ENCODE results near the gene CALHM5. TPM values are rescaled to one million over a fixed set of nuclear protein-coding genes. Genes with fewer than 3 reads are reported as not detected.

CALHM5 gene
- total RNA-seq, 1 experiment from 2014 or later = 0.05 TPM

DNA sequence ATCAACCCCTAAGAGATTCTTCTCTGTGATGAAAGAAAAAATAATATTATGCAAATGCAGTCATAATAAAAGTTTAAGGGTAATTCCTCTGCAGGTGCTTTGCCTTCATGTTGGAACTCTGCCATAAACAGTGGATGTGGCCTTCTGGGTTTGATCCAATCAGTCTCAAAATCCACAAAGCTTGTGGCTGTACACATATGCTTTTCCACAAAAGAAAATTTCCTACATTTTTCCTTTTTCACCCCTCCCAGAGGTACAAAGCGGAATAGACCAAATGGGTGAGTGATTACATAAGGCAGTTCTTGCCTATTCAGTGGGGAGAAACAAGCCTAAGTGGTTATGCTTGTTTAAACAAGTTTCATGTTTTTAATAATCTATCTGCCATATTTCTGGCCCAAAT, 16.7 kb downstream of the CALHM5 start (continued):
- TF ChIP-seq ZBTB33 (IDR thresholded peaks at IDR 0.05; ENCODE audit: extremely low read depth, insufficient replicate concordance, low read length) = no peak
- no peak for TF ChIP-seq POLR2A (IDR thresholded peaks at IDR 0.05; ENCODE audit: borderline replicate concordance, extremely low read depth, insufficient read depth, insufficient read length)
- TF ChIP-seq RAD21 (IDR thresholded peaks at IDR 0.05; ENCODE audit: low read depth) = no peak
- no peak for TF ChIP-seq CBX3 (IDR thresholded peaks at IDR 0.05; ENCODE audit: low read depth)
- TF ChIP-seq YY1 (IDR thresholded peaks at IDR 0.05; ENCODE audit: extremely low read depth, insufficient replicate concordance, low read depth, low read length) = no peak
- TF ChIP-seq CEBPB (IDR thresholded peaks at IDR 0.05; ENCODE audit: low read depth) = no peak
- TF ChIP-seq, protein P1, sequence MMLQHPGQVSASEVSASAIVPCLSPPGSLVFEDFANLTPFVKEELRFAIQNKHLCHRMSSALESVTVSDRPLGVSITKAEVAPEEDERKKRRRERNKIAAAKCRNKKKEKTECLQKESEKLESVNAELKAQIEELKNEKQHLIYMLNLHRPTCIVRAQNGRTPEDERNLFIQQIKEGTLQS (IDR thresholded peaks at IDR 0.05) = no peak
- no peak for TF ChIP-seq EGR1 (IDR thresholded peaks at IDR 0.05; ENCODE audit: low read depth)

DNA sequence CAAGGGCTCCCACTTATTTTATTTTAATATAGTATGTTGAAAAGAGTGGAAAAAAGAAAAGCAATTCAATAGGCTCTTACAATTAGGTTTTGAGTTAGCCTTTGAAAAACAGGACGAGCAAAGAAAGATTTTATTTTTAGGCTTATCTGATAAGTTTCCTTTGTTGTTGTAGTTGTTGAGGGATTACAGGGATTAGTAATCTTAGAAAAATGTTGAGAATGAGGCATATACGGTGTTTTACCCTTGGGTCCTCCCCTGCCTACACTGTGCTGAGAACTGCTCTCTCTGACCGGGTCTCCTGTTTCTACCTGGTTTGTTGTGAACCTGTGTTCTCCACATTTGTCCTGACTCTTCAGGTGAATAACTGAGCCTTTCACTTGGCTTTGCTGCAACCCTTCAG, 17.3 kb downstream of the CALHM5 start:
- intact Hi-C loops (cut with micrococcal nuclease) = no loop called here
- Histone ChIP-seq H3K9ac (ENCODE audit: low read length) (no peak overlapping the region), H3K27ac (ENCODE audit: low read depth, low read length) (no peak overlapping the region), H3K27me3 (ENCODE audit: insufficient read depth, low read length) (no peaks in the 10 kb centered on the region), H3K4me1 (ENCODE audit: control insufficient read depth in 1 of 2, insufficient read depth in 2 of 2, low read length in 2 of 2) (peaks cover 3 to 17% of the 10 kb centered on the region in 2 experiments; a peak in 3 of 4 replicates), H2AFZ (ENCODE audit: low read depth, low read length, poor library complexity, severe bottlenecking) (peak overlapping the region; percentile 90), H3K4me3 (replicated peaks in 1 of 2; ENCODE audit: low read depth in 1 of 2, low read length in 2 of 2) (peak overlapping the region in 1 of 2 experiments; percentile 11; a peak in 1 of 4 replicates), H3K9me2 (ENCODE audit: insufficient read depth) (no peaks in the 10 kb centered on the region), H3K4me2 (ENCODE audit: low read length) (peak overlapping the region; percentile 57), H3K36me3 (ENCODE audit: control insufficient read depth in 1 of 2, insufficient read depth in 2 of 2, low read length in 2 of 2) (no peaks in the 10 kb centered on the region), H3K79me2 (ENCODE audit: insufficient read depth, low read length) (no peaks in the 10 kb centered on the region), H3K9me3 (ENCODE audit: control insufficient read depth in 1 of 2, insufficient read depth in 1 of 2, low read depth in 1 of 2, low read length in 2 of 2) (no peaks in the 10 kb centered on the region), H4K20me1 (ENCODE audit: insufficient read depth) (no peaks in the 10 kb centered on the region)
- DNase-seq (ENCODE audit: low read depth, low spot score) = no peak
- ChIA-PET CTCF (interaction anchor here (1.4 kb wide), 1 partner anchor 260 kb away, joined by 3 read pairs; no protein-coding TSS in a partner anchor), RAD21 (ENCODE audit: low non-redundant PET in 1 of 2, low total read pairs in 2 of 2, uncharacterized antibody in 2 of 2, unreplicated experiment in 2 of 2) (no interaction called here), POLR2A (no interaction called here)
- BruUV-seq (replicated peaks) = no TSS peak
- peak; percentile 79 for ATAC-seq
- TF ChIP-seq YY1 (IDR thresholded peaks at IDR 0.05; ENCODE audit: extremely low read depth, insufficient replicate concordance, low read depth, low read length) = no peak
- no peak for TF ChIP-seq POLR2A (IDR thresholded peaks at IDR 0.05; ENCODE audit: borderline replicate concordance, extremely low read depth, insufficient read depth, insufficient read length)
- no peak for TF ChIP-seq CBX3 (IDR thresholded peaks at IDR 0.05; ENCODE audit: low read depth)
- TF ChIP-seq CEBPB (IDR thresholded peaks at IDR 0.05; ENCODE audit: low read depth) = no peak
- no peak for TF ChIP-seq RAD21 (IDR thresholded peaks at IDR 0.05; ENCODE audit: low read depth)
- no peak for TF ChIP-seq SIN3A (IDR thresholded peaks at IDR 0.05; ENCODE audit: low read depth)
- TF ChIP-seq ZNF274 (IDR thresholded peaks at IDR 0.05; ENCODE audit: low read depth, low read length) = no peak
- TF ChIP-seq REST (IDR thresholded peaks at IDR 0.05; ENCODE audit: low read depth) = no peak
- TF ChIP-seq SP1 (IDR thresholded peaks at IDR 0.05; ENCODE audit: low read depth) = no peak
- no peak for TF ChIP-seq SRF (IDR thresholded peaks at IDR 0.05; ENCODE audit: low read depth)
- no peak for TF ChIP-seq POLR2AphosphoS5 (IDR thresholded peaks at IDR 0.05; ENCODE audit: low read depth, low read length)
- TF ChIP-seq, protein P2, sequence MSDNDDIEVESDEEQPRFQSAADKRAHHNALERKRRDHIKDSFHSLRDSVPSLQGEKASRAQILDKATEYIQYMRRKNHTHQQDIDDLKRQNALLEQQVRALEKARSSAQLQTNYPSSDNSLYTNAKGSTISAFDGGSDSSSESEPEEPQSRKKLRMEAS (IDR thresholded peaks at IDR 0.05) = no peak
- no peak for TF ChIP-seq ZFX (IDR thresholded peaks at IDR 0.05)
- TF ChIP-seq ELF1 (IDR thresholded peaks at IDR 0.05; ENCODE audit: borderline replicate concordance, low read depth) = no peak
- no peak for TF ChIP-seq EZH2 (IDR thresholded peaks at IDR 0.05)
- no peak for TF ChIP-seq ZBTB33 (IDR thresholded peaks at IDR 0.05; ENCODE audit: extremely low read depth, insufficient replicate concordance, low read length)

All from HCT116 (cell line).